Measurements from ENCODE around the gene CPLANE2.

CPLANE2 gene

GRCh38 chr1:16244650-16245285 is 7.8 kb upstream of the CPLANE2 start:
- TF ChIP-seq CTCF (IDR thresholded peaks at IDR 0.05; ENCODE audit: low read depth, low read length, missing control alignments), result no peak
- DNase-seq (ENCODE audit: low read depth), result no peak
- H3K4me3 ChIP-seq (ENCODE audit: low read depth, low read length), result no peak overlapping the region

GRCh38 chr1:16243936-16244649 is 7.1 kb upstream of the CPLANE2 start:
- no peak overlapping the region for H3K4me3 ChIP-seq (ENCODE audit: low read depth, low read length)
- peak; percentile 91 for TF ChIP-seq CTCF (IDR thresholded peaks at IDR 0.05; ENCODE audit: low read depth, low read length, missing control alignments)
- DNase-seq (ENCODE audit: low read depth), result peak; percentile 45

GRCh38 chr1:16243215-16243610 is 6.2 kb upstream of the CPLANE2 start:
- no peak for DNase-seq (ENCODE audit: low read depth)
- no peak overlapping the region for H3K4me3 ChIP-seq (ENCODE audit: low read depth, low read length)
- no peak for TF ChIP-seq CTCF (IDR thresholded peaks at IDR 0.05; ENCODE audit: low read depth, low read length, missing control alignments)

- H3K4me3 ChIP-seq (ENCODE audit: low read depth, low read length), result no peak overlapping the region
- no peak for TF ChIP-seq CTCF (IDR thresholded peaks at IDR 0.05; ENCODE audit: low read depth, low read length, missing control alignments)
- no peak for DNase-seq (ENCODE audit: low read depth)
Measured at GRCh38 chr1:16242556-16243214, 5.7 kb upstream of the CPLANE2 start.

- DNase-seq (ENCODE audit: low read depth), result no peak
- H3K4me3 ChIP-seq (ENCODE audit: low read depth, low read length), result no peak overlapping the region
- no peak for TF ChIP-seq CTCF (IDR thresholded peaks at IDR 0.05; ENCODE audit: low read depth, low read length, missing control alignments)
Measured at GRCh38 chr1:16241221-16241708, 4.3 kb upstream of the CPLANE2 start.

GRCh38 chr1:16239972-16240491 is 3.0 kb upstream of the CPLANE2 start:
- DNase-seq (ENCODE audit: low read depth), result no peak
- no peak for TF ChIP-seq CTCF (IDR thresholded peaks at IDR 0.05; ENCODE audit: low read depth, low read length, missing control alignments)
- H3K4me3 ChIP-seq (ENCODE audit: low read depth, low read length), result no peak overlapping the region

Measured in GM12864 (cell line).